ENCODE data around the gene ARHGAP21.
"Not testable (repeated sequence)": the region's sequence is repeated elsewhere in the genome, so short reads cannot be mapped to it uniquely, and the experiment has no call there.

ARHGAP21 gene

DNA sequence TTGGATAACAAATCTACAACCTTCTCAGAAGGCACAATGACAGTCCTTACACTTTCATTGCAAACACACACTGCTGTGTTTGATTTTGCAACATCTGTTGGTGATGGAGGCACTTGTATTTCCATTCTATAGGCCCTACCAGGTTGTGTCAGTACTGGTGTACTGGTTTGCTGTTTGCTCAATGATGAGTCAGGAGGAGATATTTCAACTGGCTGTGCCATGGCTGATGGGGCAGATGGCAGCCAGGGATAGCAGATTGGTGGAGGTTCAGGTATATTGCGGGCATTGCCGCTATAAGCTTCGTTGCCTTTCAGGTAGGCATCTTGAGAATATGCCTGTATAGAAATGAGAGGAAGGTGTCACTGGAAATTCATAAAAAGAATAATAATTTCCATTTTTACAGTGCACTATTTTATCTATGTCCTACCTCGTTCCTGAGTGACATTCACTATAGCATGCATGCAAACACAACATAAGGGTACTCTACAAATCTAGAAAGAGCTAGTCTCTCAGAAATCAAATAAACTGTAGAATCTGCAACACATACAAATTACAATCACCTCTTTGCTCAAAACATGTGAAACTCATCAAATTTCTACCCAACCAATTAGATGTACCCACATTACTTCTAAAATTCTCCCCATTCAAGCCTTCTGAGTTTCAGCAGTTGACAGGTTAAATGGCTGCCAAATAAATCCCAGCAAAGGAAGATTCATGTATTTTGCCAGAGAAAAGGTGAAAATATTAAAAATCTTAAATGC, 102.5 kb downstream of the ARHGAP21 start:
- DNase-seq, result not testable (repeated sequence)

DNA sequence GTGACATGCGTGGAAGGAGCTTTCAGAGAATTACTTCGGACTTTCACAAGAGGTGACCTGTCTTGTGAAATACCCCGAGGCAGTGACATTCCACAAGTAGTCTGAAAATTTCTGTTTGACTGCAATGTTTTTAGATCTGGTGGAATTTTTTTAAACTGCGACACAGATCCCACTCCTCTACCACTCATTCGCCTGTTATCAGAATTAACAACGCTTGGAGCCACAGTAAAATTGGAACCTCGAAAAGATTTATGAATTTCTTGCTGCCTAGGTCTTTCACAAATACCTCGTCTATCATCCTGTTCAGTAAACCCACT, 103.7 kb downstream of the ARHGAP21 start:
- DNase-seq, result not testable (repeated sequence)

DNA sequence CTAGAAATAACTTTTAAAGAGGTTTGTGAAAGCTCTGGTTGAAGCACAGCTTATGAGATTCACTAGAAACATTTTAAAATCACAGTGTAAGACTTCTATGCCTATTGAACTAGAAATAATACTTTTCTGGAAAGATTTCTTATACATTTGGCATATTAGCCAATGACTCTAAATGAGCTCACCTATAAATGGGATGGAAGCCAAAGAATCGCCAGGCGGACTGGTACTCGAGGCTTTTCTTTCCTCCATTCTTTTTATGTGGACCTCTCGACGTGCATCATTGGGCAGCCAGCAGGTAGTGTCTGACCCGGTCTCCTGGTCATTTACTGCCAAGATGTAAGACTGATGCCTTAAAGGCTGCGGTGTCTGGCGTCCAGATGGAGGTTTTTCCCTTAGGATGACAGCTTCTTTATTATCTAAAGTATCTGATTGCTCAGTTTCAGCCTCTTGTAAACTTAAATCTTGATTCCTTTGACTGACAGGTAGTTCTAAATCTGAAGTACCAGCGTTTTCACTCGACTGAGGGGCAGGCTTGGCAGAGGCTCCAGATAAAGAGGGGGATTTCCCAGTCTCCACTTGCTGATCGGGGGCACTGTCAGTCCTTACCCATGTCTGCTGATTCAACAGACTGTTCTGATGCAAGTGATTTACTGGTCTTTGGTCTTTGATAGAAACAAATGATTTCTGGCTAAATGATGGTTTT, 104.2 kb downstream of the ARHGAP21 start:
- DNase-seq, result not testable (repeated sequence)

DNA sequence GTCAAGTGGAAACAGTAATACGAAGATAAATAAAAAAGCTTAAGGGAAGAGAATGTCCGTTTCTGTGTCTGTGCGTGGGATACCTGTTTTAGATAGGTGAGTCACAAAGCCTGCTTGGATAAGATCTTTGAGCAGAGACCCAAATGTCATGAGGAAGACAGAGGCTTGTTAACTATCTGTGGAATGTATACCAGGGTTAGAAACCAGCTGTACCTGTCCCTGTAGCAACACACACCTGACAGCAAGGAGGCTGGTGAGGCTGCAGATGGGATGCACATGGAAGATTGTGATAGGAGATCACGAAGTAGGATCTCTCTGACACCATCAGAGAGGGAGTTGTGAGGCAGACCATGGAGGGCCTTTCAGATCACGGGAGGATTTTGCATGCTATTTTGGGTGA, 105.3 kb downstream of the ARHGAP21 start:
- DNase-seq, result no peak

GRCh38 chr10:24617771-24618396, 105.8 kb downstream of the ARHGAP21 start:
- no peak for DNase-seq

DNA sequence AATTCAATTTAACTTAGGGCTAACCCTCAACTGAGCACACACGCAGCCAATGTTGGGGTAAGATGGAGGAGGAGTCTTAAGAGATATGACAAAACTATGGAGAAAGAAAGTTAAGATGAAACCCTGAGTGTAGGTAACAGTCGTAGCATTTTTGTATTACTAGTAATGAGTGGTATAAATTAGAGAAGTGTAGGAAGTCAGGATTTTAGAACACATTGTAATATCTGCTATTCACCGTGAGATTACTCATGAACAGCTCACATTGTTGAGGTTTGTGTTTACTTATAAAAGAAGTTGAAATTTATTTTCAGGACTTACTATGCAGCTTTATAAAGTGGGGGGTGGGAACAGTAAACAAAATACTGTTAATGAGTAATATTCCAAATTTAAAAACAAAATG, 107.2 kb downstream of the ARHGAP21 start:
- DNase-seq, result no peak

DNA sequence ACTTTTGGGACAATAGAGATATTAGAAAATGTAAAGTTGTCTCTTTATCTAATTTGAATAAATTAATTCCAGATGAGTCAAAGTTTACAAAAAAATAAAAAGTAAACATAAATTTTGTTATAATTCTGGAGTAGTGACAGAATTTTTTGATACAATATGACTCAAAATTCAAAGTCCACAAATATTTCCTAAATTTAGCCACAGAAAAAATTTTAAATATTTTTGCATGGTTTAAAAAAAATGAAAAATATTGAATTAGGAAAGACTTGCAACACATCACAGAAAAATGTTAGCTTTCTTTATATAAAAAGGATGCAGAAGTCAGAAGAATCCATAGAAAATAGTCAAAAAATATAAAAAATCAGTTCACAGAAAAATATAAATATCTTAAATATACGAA, 117.7 kb downstream of the ARHGAP21 start:
- no peak for DNase-seq

GRCh38 chr10:24605141-24605540, 118.5 kb downstream of the ARHGAP21 start:
- no peak for DNase-seq

- no peak for DNase-seq
These were observed 120.4 kb downstream of the ARHGAP21 start for GRCh38 chr10:24603333-24603732.

DNA sequence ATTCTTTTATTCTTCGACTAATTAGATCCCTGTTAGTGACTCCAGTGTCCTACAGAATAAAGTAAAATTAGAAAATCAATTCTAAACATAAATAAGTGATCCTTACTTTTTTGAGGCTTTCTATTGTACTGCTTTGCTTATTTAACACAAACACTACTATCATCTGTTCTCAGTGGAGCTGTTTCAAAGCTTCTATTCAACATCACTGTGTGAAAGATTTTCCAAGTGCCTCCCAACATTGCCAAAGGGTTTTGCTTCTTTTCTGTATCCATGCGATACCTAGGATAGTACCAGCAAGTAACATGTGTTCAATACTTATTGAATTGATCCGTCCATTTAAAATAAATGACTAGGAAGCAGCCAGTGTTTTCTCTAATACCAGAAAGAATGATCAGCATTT, 125.7 kb downstream of the ARHGAP21 start:
- no peak for DNase-seq

- no peak for DNase-seq
These were observed 126.3 kb downstream of the ARHGAP21 start for GRCh38 chr10:24597426-24597825.

DNA sequence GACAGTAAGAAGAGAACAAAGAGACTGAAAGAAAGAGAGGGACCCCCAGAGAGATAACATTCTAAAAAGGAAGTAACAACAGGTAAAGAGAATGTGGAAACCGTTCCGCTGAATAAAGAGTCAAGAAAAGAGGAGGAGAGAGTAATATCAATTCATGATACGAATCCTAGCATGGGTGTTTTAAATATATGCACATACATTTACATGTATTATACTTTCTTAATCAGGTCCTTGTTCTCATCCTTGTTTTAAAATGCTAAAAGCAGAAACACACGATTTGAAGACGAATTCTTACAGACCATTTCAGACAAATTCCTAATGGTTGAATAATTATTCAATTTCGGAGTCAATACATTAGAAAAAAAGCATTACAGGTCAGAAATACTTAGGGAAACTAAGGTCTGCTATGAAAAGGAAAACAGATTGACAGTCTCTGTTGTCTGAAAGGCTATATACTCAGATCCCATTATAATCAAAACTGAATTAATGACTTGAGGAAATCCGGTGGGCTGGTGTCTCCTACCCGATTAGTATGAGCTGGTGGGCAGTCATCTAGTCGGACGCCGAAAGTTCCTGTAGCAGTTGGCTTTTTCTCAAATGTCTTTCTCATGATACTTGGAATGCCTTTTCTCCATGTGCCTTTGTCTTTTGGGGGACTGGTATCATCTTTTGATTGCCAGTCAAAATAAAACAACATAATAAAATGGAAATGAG, 127.3 kb downstream of the ARHGAP21 start:
- DNase-seq, result no peak

DNA sequence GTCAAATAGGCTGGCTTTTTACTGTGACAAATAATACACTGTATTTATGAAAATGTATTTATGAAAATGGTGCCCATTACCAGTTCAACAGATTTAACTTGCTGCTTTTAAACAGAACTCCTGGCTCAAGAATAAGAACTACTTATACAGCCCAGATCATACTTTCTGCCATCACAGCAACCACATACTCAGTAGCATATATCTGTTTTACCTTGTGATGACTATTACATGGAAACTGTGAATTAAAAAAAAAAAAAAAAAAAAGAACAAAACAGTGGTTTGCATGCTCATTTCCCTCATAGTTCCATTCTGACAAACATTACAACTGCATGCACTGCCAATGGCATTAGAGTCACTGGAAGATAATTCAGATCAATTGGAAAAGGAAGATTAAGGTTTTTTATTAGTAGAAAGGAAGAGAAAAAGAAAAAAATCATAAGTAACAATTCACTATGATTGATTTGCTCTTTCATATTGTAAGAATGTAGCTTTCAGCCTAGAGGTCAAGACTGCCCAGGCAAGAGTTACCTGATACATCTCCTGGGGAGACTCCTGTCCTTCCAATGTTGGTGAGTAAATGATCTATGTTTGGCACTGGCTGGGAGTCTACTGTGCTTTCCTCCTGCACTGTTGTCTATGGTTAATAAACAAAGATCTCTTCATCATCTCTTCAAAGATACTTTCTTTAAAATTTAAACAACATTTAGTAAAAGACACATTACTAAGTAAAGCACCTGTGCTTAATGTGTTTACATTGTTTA, 132.8 kb downstream of the ARHGAP21 start:
- DNase-seq, result no peak

DNA sequence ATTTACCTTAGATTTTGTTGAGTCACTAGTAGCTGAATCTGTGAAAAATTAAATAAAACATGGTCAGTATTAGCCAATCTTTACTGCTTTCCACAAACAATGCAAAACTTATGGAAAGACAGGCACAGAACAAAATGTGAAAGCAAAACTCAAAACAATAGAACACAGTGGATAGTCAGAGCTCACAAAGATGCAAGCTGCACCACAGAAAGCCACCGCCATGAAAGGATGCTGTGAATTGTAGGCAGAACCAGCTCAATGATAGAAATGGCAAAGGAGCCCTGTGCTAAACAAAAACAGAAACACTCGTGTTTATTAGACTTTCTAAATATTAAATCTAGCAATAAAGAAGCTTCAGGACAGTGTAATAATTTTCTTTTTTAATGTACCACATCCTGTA, 134.4 kb downstream of the ARHGAP21 start:
- no peak for DNase-seq

DNA sequence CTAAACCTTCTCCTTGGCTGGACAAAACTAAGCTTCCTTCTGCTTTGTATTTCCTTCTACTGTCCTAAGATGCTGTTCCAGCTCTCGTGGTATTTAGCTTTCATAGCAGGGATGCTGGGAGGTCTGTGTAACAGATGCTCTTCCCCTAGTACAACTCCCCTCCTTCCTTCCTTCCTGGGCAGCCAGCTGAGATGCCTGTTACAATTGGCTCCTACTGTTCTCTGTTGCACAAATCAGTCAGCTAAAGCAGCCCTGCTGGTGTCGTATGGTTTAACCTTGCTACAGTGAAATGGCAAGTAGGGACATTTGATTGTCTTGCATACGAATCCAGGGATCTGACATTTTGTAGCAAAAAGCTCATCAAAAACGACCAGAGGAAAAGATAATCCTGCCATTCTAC, 143.8 kb downstream of the ARHGAP21 start:
- DNase-seq, result no peak

GRCh38 chr10:24579448-24579847, 144.2 kb downstream of the ARHGAP21 start:
- DNase-seq, result no peak

- no peak for DNase-seq
These were observed 148.1 kb downstream of the ARHGAP21 start for GRCh38 chr10:24575481-24576002.

DNA sequence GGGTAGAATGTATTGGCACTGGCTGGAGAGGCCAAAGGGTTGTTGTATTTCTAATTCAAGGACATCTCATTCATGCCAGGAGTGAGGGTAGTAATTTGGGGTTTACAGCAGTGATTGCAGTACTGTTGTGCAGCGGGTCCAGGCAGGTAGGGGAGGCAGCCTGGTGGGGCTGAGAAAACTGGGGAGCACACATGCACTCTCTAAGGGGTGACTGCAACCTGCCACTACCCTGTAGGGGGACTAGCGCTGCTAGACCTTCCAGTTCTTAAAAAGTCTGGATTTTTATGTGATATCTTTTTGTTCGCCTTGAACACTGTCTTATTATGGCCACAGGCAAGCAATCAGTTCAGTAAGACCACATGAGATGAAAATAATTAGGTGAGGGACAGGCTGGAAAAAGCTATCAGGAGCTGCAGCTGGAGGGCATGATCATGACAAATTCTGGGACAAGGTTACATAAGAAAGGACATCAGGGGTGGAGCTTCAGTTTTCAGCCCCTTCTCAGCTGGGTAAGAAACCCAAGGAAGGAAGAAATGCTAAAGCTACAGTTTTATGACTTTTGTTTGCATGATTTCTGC, 149.0 kb downstream of the ARHGAP21 start:
- no peak for DNase-seq

- no peak for DNase-seq
These were observed 149.5 kb downstream of the ARHGAP21 start for GRCh38 chr10:24574161-24574560.

- DNase-seq, result no peak
These were observed 151.7 kb downstream of the ARHGAP21 start for GRCh38 chr10:24571870-24572450.

- DNase-seq, result no peak
These were observed 152.8 kb downstream of the ARHGAP21 start for GRCh38 chr10:24570658-24571426.
